Ascending aorta (tissue), 2 donors: ENCODE results near the gene LEF1. TPM values are rescaled to one million over a fixed set of nuclear protein-coding genes. Genes with fewer than 3 reads are reported as not detected.

Source experiments
- DNase-seq, 2 donors: peaks; one replicate each; pipeline ENCODE4 v3.0.0-alpha.2; 2019; ENCODE audit warnings: low spot score in 2 of 2
- H3K27ac ChIP-seq, 2 donors: fragments of 200-600 bp; sonication (generic); one replicate each; pipeline ENCODE4 v1.5.1; 2016 to 2017; ENCODE audit warnings: mild to moderate bottlenecking in 1 of 2
- H3K27me3 ChIP-seq: fragments of 200-600 bp; sonication (generic); one replicate; pipeline ENCODE4 v1.5.1; 2017
- H3K36me3 ChIP-seq, 2 donors: fragments of 200-600 bp; sonication (generic); one replicate each; pipeline ENCODE4 v1.5.1; 2016
- H3K4me1 ChIP-seq, 2 donors: fragments of 200-600 bp; sonication (generic); one replicate each; pipeline ENCODE4 v1.5.1; 2016 to 2017; ENCODE audit warnings: mild to moderate bottlenecking in 1 of 2
- H3K4me3 ChIP-seq, 2 donors: fragments of 200-600 bp; sonication (generic); one replicate each; pipeline ENCODE4 v1.5.1; 2016 to 2017; ENCODE audit warnings: mild to moderate bottlenecking in 1 of 2
- H3K9me3 ChIP-seq, 2 donors: fragments of 200-600 bp; sonication (generic); one replicate each; pipeline ENCODE4 v1.5.1; 2016
- intact Hi-C: fragments of 100-400 bp; cut with DNase I; formaldehyde crosslinking; loops from one replicate; pipeline ENCODE4 v1.15.1; 2023
- total RNA-seq: library from RNA; depleted of rRNA; stranded (reverse); fragments of >200 nt; gene quantifications from one replicate; pipeline ENCODE4 v1.1.0, GENCODE V29; 2016
- TF ChIP-seq, protein P1 (sequence below), 3 experiments: fragments of 200-600 bp in 2 of 3; fragments of 450-650 bp in 1 of 3; sonication (generic) in 2 of 3; IDR thresholded peaks; one replicate each; pipeline ENCODE4 v1.5.1; 2016 to 2019; ENCODE audit warnings: antibody characterized with exemption in 3 of 3, mild to moderate bottlenecking in 1 of 3, moderate library complexity in 1 of 3

Gene LEF1
- total RNA-seq, 1 donor from 2014 or later = not detected

GRCh38 chr4:108007984-108008383, 160.7 kb downstream of the LEF1 start:
- TF ChIP-seq, protein P1, sequence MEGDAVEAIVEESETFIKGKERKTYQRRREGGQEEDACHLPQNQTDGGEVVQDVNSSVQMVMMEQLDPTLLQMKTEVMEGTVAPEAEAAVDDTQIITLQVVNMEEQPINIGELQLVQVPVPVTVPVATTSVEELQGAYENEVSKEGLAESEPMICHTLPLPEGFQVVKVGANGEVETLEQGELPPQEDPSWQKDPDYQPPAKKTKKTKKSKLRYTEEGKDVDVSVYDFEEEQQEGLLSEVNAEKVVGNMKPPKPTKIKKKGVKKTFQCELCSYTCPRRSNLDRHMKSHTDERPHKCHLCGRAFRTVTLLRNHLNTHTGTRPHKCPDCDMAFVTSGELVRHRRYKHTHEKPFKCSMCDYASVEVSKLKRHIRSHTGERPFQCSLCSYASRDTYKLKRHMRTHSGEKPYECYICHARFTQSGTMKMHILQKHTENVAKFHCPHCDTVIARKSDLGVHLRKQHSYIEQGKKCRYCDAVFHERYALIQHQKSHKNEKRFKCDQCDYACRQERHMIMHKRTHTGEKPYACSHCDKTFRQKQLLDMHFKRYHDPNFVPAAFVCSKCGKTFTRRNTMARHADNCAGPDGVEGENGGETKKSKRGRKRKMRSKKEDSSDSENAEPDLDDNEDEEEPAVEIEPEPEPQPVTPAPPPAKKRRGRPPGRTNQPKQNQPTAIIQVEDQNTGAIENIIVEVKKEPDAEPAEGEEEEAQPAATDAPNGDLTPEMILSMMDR (IDR thresholded peaks at IDR 0.05) = no peak
- Histone ChIP-seq H3K4me1 (peaks cover 0 to 30% of the 10 kb centered on the region in 2 donors), H3K9me3 (no peaks in the 10 kb centered on the region), H3K27ac (no peak overlapping the region), H3K27me3 (no peaks in the 10 kb centered on the region), H3K36me3 (peaks cover 17 to 18% of the 10 kb centered on the region in 2 donors), H3K4me3 (no peak overlapping the region)
- DNase-seq = no peak
- intact Hi-C loops = loop anchor here (10.0 kb wide), 2 partner anchors 1427 to 1643 kb away; partner anchors contain the start of genes GIMD1 and SEC24B

DNA sequence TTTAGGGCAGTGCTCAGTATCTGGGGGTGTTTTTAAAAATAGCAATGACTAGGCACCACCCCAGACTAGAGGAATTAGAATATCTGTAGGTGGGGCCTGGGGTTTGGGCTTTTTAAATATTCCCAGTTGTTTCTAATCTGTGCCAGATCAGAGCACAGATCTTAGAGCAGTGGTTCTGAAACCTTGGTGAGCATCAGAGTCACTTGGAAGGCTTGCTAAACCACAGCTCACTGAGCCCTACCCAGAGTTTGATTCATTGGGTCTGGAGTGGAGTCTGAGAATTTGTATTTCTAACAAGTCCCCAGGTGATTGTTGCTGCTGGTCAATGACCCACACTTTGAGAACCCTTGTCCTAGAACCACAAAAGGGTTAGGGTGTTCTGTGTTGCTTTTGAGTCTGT, 162.4 kb downstream of the LEF1 start:
- peaks cover 11 to 12% of the 10 kb centered on the region in 2 donors for H3K36me3 ChIP-seq
- H3K27ac ChIP-seq = no peak overlapping the region
- TF ChIP-seq, protein P1 (IDR thresholded peaks at IDR 0.05) = no peak
- no peak overlapping the region for H3K4me3 ChIP-seq
- H3K27me3 ChIP-seq = no peaks in the 10 kb centered on the region
- H3K4me1 ChIP-seq = peaks cover 0 to 30% of the 10 kb centered on the region in 2 donors
- no peak for DNase-seq
- no peaks in the 10 kb centered on the region for H3K9me3 ChIP-seq
- intact Hi-C loops = loop anchor here (10.0 kb wide), 2 partner anchors 1428 to 1642 kb away; partner anchors contain the start of genes GIMD1 and SEC24B

GRCh38 chr4:108005807-108006206, 162.9 kb downstream of the LEF1 start:
- Histone ChIP-seq H3K9me3 (no peaks in the 10 kb centered on the region), H3K27ac (no peak overlapping the region), H3K27me3 (no peaks in the 10 kb centered on the region), H3K36me3 (peaks cover 6% of the 10 kb centered on the region in 2 donors), H3K4me3 (no peak overlapping the region), H3K4me1 (peaks cover 0 to 30% of the 10 kb centered on the region in 2 donors)
- intact Hi-C loops = loop anchor here (10.0 kb wide), 2 partner anchors 1429 to 1641 kb away; partner anchors contain the start of genes GIMD1 and SEC24B
- DNase-seq = no peak
- TF ChIP-seq, protein P1 (IDR thresholded peaks at IDR 0.05) = no peak

DNA sequence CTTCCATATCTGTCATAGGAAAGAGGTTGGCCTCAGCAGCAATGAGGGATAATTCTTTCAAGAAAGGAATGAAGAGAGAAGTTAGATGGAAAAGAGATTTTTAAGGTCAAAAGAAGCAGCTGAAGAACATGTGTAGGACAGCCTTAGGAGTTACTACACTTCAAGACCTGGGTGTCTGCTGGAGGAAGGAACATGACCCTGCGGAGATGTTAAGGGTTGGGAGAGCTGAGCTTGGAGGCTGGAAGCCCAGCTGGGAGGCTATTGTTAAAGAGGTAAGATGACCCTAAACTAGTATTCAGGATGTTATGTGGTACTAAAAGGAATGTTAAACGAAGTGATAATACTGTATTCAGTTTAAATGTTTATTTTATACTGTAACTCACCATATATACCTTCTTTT, 164.1 kb downstream of the LEF1 start:
- Histone ChIP-seq H3K9me3 (no peaks in the 10 kb centered on the region), H3K27ac (peak overlapping the region in 1 of 2 donors; percentile 20), H3K27me3 (no peaks in the 10 kb centered on the region), H3K36me3 (no peaks in the 10 kb centered on the region), H3K4me1 (peaks cover 0 to 33% of the 10 kb centered on the region in 2 donors), H3K4me3 (no peak overlapping the region)
- TF ChIP-seq, protein P1 (IDR thresholded peaks at IDR 0.05) = no peak
- intact Hi-C loops = loop anchor here (10.0 kb wide), 2 partner anchors 1430 to 1640 kb away; partner anchors contain the start of genes GIMD1 and SEC24B
- DNase-seq = no peak

DNA sequence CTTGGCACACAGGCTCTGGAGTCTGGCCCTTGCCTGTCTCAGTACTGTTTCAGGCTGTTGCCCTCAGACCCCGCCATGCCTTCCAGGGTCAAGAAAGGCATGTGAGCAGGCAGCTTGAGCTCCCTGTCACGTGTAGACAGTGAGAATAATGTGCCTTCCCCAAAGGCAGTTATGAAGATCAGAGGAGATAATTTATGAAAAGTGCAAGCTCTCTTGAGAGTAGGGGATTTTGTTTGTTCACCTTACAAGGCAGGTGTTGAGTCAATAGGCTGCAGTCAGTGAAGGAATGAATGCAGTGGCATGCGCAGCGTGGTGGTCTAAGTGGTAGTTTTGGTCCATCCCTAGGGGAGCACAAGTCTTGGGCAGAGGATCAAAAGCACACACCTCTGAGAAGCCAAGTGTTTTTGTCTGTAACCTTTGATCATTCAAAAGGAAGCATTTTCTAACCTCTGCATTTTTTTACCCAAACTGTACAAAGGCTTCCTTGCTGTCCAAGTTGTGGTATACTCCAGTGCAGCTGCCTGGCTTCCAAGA, 164.7 kb downstream of the LEF1 start:
- intact Hi-C loops = loop anchor here (10.0 kb wide), 2 partner anchors 1431 to 1639 kb away; partner anchors contain the start of genes GIMD1 and SEC24B
- no peak for DNase-seq
- Histone ChIP-seq H3K9me3 (no peaks in the 10 kb centered on the region), H3K4me1 (peaks cover 3 to 35% of the 10 kb centered on the region in 2 donors), H3K27me3 (no peaks in the 10 kb centered on the region), H3K4me3 (no peak overlapping the region), H3K36me3 (no peaks in the 10 kb centered on the region), H3K27ac (peak overlapping the region; percentile 14 to 20)
- TF ChIP-seq, protein P1 (IDR thresholded peaks at IDR 0.05) = no peak
